Measurements from ENCODE around the gene UCP3. TPM values are rescaled to one million over a fixed set of nuclear protein-coding genes. Genes with fewer than 3 reads are reported as not detected.

Gene UCP3
- total RNA-seq, 1 donor, result 1.7 TPM

GRCh38 chr11:73963861-73964260, 45.0 kb downstream of the UCP3 start:
- TF ChIP-seq, protein P1, sequence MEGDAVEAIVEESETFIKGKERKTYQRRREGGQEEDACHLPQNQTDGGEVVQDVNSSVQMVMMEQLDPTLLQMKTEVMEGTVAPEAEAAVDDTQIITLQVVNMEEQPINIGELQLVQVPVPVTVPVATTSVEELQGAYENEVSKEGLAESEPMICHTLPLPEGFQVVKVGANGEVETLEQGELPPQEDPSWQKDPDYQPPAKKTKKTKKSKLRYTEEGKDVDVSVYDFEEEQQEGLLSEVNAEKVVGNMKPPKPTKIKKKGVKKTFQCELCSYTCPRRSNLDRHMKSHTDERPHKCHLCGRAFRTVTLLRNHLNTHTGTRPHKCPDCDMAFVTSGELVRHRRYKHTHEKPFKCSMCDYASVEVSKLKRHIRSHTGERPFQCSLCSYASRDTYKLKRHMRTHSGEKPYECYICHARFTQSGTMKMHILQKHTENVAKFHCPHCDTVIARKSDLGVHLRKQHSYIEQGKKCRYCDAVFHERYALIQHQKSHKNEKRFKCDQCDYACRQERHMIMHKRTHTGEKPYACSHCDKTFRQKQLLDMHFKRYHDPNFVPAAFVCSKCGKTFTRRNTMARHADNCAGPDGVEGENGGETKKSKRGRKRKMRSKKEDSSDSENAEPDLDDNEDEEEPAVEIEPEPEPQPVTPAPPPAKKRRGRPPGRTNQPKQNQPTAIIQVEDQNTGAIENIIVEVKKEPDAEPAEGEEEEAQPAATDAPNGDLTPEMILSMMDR (IDR thresholded peaks at IDR 0.05; ENCODE audit: insufficient read depth, low read depth, low read length), result no peak
- H3K4me3 ChIP-seq (ENCODE audit: low read depth, low read length), result no peak overlapping the region
- DNase-seq (ENCODE audit: low read depth), result no peak

DNA sequence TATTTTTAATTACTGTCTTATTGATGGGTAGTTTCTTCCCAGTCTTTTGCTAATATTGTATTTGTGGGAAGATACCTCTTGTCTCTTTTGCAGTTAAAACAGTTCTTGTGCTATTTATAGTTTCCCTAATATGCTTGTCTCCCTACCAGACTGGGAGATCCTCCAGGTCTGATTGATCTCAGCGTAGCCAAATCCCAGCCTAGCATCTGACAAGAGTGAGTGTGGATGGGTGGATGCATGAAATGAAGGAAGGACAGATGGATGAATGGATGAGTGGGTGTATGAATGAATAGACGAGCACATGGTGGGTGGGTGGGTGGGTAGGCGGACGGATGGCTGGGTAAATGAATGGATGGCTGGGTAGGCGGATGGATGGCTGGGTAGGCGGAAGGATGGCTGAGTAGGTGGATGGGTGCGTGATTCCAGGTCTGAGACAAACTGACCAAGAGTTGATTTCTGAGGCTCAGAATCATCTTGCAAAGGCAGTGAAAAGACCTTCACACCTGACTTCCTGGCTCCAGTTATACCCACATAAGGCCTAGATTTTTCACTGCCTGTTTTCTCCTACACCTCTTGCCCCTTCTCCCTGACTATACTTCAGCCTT, 46.7 kb downstream of the UCP3 start:
- H3K4me3 ChIP-seq (ENCODE audit: low read depth, low read length), result no peak overlapping the region
- no peak for DNase-seq (ENCODE audit: low read depth)
- TF ChIP-seq, protein P1 (IDR thresholded peaks at IDR 0.05; ENCODE audit: insufficient read depth, low read depth, low read length), result no peak

GRCh38 chr11:73961321-73961720, 47.6 kb downstream of the UCP3 start:
- no peak for DNase-seq (ENCODE audit: low read depth)
- no peak overlapping the region for H3K4me3 ChIP-seq (ENCODE audit: low read depth, low read length)
- TF ChIP-seq, protein P1 (IDR thresholded peaks at IDR 0.05; ENCODE audit: insufficient read depth, low read depth, low read length), result no peak

GRCh38 chr11:73958521-73959141, 50.3 kb downstream of the UCP3 start:
- DNase-seq (ENCODE audit: low read depth), result no peak
- TF ChIP-seq, protein P1 (IDR thresholded peaks at IDR 0.05; ENCODE audit: insufficient read depth, low read depth, low read length), result no peak
- H3K4me3 ChIP-seq (ENCODE audit: low read depth, low read length), result no peak overlapping the region

DNA sequence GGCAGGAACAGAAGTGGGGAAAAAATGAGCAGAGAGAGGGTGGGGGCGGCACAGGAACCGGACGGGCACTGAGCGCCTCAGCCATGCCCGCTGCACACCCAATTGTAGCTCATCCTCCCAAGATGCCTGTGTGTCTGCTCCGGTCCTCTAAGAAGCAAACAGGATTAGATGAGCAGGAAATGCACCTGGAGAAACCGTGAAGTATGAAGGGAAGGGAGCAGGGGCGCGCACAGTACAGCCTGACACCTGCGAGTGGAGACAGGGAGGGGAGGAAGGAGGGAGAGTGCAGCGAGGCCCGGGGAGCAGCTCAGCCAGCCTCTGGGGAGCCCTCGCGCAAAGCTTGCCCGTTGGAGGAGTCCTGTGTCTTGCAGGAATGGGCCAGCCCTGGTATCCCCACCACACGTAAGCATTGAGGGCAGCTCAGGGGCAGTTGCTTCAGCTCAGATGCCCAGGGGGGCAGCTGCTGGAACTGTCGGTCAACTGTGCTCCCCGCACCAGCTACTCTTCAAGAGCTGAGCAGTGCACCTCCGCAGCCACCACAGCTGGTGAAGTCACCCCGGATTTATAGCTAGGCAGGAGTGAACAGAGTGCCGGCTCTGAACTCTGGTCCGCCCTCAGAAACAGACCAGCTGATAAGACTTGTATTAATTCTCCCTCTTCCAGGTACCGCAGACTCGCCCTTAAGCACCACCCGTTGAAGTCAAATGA, 51.1 kb downstream of the UCP3 start:
- no peak overlapping the region for H3K4me3 ChIP-seq (ENCODE audit: low read depth, low read length)
- DNase-seq (ENCODE audit: low read depth), result no peak
- TF ChIP-seq, protein P1 (IDR thresholded peaks at IDR 0.05; ENCODE audit: insufficient read depth, low read depth, low read length), result no peak

GRCh38 chr11:73956876-73957653, 51.8 kb downstream of the UCP3 start:
- H3K4me3 ChIP-seq (ENCODE audit: low read depth, low read length), result no peak overlapping the region
- DNase-seq (ENCODE audit: low read depth), result no peak
- TF ChIP-seq, protein P1 (IDR thresholded peaks at IDR 0.05; ENCODE audit: insufficient read depth, low read depth, low read length), result no peak
